ENCODE data around the gene TMPRSS2. TPM values are rescaled to one million over a fixed set of nuclear protein-coding genes. Genes with fewer than 3 reads are reported as not detected.

Gene TMPRSS2
- total and polyA plus RNA-seq, 9 donors: 0.01 to 3.0 (median 1.2) TPM; not detected in 3

DNA sequence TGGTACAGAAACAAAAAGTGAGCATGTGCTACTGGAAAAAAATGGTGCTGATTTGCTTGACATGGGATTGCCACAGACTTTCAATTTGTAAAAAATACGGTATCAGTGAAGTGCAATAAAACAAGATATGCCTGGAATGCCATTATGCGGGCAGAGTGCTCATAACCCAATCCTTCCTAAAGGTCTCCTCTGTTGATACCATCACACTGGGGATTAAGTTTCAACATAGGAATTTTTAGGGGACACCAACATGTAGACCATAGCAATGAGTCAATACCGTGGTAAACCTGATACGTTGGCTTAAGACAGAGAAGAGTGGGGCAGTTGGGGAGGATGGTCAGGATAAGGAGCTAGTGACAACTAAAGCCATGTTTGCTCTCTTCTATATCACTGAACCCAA lies 61.4 kb downstream of the TMPRSS2 start:
- Histone ChIP-seq H3K4me1 (ENCODE audit: insufficient read depth) (no peaks in the 10 kb centered on the region), H3K27me3 (no peaks in the 10 kb centered on the region), H3K4me3 (no peak overlapping the region), H3K36me3 (no peaks in the 10 kb centered on the region), H3K9me3 (no peaks in the 10 kb centered on the region), H3K27ac (no peak overlapping the region)
- WGBS, 3 donors: 93 to 97% (median 95%) methylated on average over 4 of the region's 4 CpGs
- TF ChIP-seq, protein P1, sequence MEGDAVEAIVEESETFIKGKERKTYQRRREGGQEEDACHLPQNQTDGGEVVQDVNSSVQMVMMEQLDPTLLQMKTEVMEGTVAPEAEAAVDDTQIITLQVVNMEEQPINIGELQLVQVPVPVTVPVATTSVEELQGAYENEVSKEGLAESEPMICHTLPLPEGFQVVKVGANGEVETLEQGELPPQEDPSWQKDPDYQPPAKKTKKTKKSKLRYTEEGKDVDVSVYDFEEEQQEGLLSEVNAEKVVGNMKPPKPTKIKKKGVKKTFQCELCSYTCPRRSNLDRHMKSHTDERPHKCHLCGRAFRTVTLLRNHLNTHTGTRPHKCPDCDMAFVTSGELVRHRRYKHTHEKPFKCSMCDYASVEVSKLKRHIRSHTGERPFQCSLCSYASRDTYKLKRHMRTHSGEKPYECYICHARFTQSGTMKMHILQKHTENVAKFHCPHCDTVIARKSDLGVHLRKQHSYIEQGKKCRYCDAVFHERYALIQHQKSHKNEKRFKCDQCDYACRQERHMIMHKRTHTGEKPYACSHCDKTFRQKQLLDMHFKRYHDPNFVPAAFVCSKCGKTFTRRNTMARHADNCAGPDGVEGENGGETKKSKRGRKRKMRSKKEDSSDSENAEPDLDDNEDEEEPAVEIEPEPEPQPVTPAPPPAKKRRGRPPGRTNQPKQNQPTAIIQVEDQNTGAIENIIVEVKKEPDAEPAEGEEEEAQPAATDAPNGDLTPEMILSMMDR (IDR thresholded peaks at IDR 0.05): no peak
- TF ChIP-seq EP300 (IDR thresholded peaks at IDR 0.05): no peak
- no peak for TF ChIP-seq POLR2A (IDR thresholded peaks at IDR 0.05)
- intact Hi-C loops (cut with DNase I): no loop called here
- DNase-seq: no peak

DNA sequence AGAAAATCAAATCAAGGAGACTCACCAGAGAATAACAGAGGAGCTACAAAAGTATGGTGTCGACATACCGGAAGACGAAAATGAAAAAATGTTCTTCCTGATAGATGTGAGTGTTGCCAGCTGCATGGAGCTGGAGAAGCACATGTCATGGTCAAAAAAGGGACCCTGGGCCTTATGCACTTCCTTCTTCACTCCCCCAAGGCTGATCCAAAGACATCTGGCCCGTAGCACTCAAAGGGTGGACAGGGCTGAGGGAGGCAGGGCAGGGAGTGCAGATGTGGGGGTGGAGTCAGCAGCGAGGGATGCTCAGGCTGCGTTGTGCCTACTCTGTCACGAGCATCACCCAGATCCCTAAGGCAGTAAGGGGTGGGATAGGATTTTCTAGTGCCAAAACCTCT lies 62.5 kb downstream of the TMPRSS2 start:
- Histone ChIP-seq H3K36me3 (no peaks in the 10 kb centered on the region), H3K4me3 (no peak overlapping the region), H3K27ac (no peak overlapping the region), H3K27me3 (no peaks in the 10 kb centered on the region), H3K4me1 (ENCODE audit: insufficient read depth) (no peaks in the 10 kb centered on the region), H3K9me3 (no peaks in the 10 kb centered on the region)
- no peak for DNase-seq
- intact Hi-C loops (cut with DNase I): no loop called here
- WGBS, 3 donors: 36 to 46% (median 40%) methylated on average over 7 of the region's 7 CpGs
- TF ChIP-seq, protein P1 (IDR thresholded peaks at IDR 0.05): no peak
- TF ChIP-seq EP300 (IDR thresholded peaks at IDR 0.05) (no peak), POLR2A (IDR thresholded peaks at IDR 0.05) (no peak)

DNA sequence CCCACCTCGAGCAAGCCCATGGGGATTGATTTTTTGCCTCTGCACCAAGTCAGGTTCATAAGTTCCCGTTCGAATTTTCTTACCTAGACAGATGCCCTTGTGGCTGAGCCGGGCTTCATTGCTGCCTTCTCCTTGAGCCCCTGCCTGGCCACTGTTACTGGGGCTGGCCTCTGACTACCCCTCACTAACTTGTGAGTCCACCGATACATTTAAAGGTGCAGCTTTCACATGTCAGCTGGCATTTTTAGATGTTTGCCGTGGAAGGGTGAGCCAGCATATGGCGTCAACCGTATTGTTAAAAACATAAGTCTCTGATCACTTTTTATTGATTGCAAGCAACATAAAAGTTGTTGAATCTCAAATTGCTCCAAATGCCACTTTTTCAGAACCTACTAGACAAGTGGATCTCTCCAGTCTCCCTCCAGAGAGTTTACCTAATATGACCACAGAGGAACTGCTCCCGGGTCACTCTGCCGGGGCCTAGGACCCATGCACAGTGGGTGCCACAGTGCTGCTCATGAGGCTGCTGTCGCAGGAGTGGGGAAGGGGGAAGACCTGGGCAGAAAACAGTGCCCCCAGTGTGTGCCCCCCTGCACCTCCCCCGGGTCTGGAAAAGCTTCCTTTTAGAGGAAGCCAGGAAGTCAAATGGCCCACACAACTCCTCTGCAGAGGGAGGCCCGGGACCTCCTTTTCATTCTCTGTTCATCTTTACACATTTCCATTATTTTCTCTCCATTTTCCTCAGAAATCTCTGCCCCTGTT lies 63.1 kb downstream of the TMPRSS2 start:
- intact Hi-C loops (cut with DNase I): no loop called here
- no peak for DNase-seq
- no peak for TF ChIP-seq POLR2A (IDR thresholded peaks at IDR 0.05)
- TF ChIP-seq, protein P1 (IDR thresholded peaks at IDR 0.05): no peak
- TF ChIP-seq EP300 (IDR thresholded peaks at IDR 0.05): no peak
- no peak overlapping the region for H3K4me3 ChIP-seq
- H3K27ac ChIP-seq: no peak overlapping the region
- 80 to 86% (median 83%) methylated on average over 13 of the region's 13 CpGs for WGBS, 3 donors
- H3K9me3 ChIP-seq: no peaks in the 10 kb centered on the region
- H3K4me1 ChIP-seq (ENCODE audit: insufficient read depth): no peaks in the 10 kb centered on the region
- H3K27me3 ChIP-seq: no peaks in the 10 kb centered on the region
- no peaks in the 10 kb centered on the region for H3K36me3 ChIP-seq

DNA sequence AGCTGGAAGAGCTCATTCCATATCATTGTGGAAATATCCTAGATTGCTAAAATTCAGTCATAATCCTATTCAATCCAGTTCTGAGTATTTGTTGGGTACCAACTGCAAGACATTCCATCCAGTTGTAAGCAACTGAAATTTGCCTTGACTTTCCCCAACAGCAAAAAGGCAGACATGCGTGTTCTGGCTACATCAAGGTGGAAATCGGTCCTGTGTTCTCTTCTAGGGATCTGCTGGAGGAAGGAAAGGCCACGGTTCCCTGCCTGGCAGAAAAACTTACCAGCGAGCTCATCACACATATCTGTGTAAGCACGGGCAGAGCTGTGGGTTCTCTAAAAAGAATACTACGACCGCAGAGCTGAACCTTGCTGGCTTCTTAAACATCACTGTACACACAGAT lies 64.4 kb downstream of the TMPRSS2 start:
- H3K9me3 ChIP-seq: no peaks in the 10 kb centered on the region
- TF ChIP-seq, protein P1 (IDR thresholded peaks at IDR 0.05): no peak
- TF ChIP-seq EP300 (IDR thresholded peaks at IDR 0.05) (no peak), POLR2A (IDR thresholded peaks at IDR 0.05) (no peak)
- intact Hi-C loops (cut with DNase I): no loop called here
- no peak overlapping the region for H3K4me3 ChIP-seq
- H3K4me1 ChIP-seq (ENCODE audit: insufficient read depth): no peaks in the 10 kb centered on the region
- no peak overlapping the region for H3K27ac ChIP-seq
- 90 to 93% (median 91%) methylated on average over 7 of the region's 7 CpGs for WGBS, 3 donors
- no peak for DNase-seq
- H3K27me3 ChIP-seq: no peaks in the 10 kb centered on the region
- no peaks in the 10 kb centered on the region for H3K36me3 ChIP-seq
